ENCODE results near the gene SLC39A1. TPM values are rescaled to one million over a fixed set of nuclear protein-coding genes. Genes with fewer than 3 reads are reported as not detected.

Gene SLC39A1
- total and polyA plus RNA-seq, 9 of the 15 experiments (the other 6 are each of a cell fraction or from before 2014, with no cell fraction given), result 9.9 to 81.1 (median 62.7) TPM

- no peak for TF ChIP-seq TSC22D4 (tag; IDR thresholded peaks at IDR 0.05)
- peak; percentile 37; the same call in 1 of the 2 replicates for TF ChIP-seq NCOA1 (IDR thresholded peaks at IDR 0.05; ENCODE audit: low read depth)
- TF ChIP-seq ZNF766 (CRISPR knock-in tag; conservative IDR thresholded peaks at IDR 0.05), result peak; percentile 93
- TF ChIP-seq FOXA1 (IDR thresholded peaks at IDR 0.05; ENCODE audit: borderline replicate concordance), result no peak
- TF ChIP-seq HNRNPLL (IDR thresholded peaks at IDR 0.05; ENCODE audit: low read depth, low read length, poor library complexity, severe bottlenecking), result peak; percentile 80
- no peak for TF ChIP-seq DLX4 (CRISPR knock-in tag; IDR thresholded peaks at IDR 0.05)
- no peak for TF ChIP-seq PPARD (CRISPR knock-in tag; IDR thresholded peaks at IDR 0.05)
- TF ChIP-seq TRIM28 (IDR thresholded peaks at IDR 0.05), result no peak
- TF ChIP-seq EGR1 (conservative IDR thresholded peaks at IDR 0.05), result no peak
- 0 out of 2 replicates have a peak, but pooled peaks have one; percentile 60 for TF ChIP-seq HOXB6 (CRISPR knock-in tag; IDR thresholded peaks at IDR 0.05; ENCODE audit: borderline replicate concordance)
- TF ChIP-seq SUPT5H (IDR thresholded peaks at IDR 0.05), result peak; percentile 100
- TF ChIP-seq, protein P1, sequence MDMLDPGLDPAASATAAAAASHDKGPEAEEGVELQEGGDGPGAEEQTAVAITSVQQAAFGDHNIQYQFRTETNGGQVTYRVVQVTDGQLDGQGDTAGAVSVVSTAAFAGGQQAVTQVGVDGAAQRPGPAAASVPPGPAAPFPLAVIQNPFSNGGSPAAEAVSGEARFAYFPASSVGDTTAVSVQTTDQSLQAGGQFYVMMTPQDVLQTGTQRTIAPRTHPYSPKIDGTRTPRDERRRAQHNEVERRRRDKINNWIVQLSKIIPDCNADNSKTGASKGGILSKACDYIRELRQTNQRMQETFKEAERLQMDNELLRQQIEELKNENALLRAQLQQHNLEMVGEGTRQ (CRISPR knock-in tag; IDR thresholded peaks at IDR 0.05), result no peak
- TF ChIP-seq TCF7 (IDR thresholded peaks at IDR 0.05; ENCODE audit: borderline replicate concordance), result peak; percentile 100
- TF ChIP-seq ZSCAN29 (IDR thresholded peaks at IDR 0.05), result peak; percentile 97
- TF ChIP-seq CBX2 (IDR thresholded peaks at IDR 0.05; ENCODE audit: insufficient read depth, low read length, poor library complexity, severe bottlenecking), result no peak
- TF ChIP-seq GMEB1 (CRISPR knock-in tag; IDR thresholded peaks at IDR 0.05), result no peak; the same call in 1 of the 2 replicates
- peak; percentile 97 for TF ChIP-seq GTF2F1 (IDR thresholded peaks at IDR 0.05; ENCODE audit: low read depth, low read length)
- no peak for TF ChIP-seq MEF2D (tag; conservative IDR thresholded peaks at IDR 0.05; ENCODE audit: low read depth)
- peak; percentile 93 for TF ChIP-seq CEBPB (tag; IDR thresholded peaks at IDR 0.05)
- TF ChIP-seq, protein P2, sequence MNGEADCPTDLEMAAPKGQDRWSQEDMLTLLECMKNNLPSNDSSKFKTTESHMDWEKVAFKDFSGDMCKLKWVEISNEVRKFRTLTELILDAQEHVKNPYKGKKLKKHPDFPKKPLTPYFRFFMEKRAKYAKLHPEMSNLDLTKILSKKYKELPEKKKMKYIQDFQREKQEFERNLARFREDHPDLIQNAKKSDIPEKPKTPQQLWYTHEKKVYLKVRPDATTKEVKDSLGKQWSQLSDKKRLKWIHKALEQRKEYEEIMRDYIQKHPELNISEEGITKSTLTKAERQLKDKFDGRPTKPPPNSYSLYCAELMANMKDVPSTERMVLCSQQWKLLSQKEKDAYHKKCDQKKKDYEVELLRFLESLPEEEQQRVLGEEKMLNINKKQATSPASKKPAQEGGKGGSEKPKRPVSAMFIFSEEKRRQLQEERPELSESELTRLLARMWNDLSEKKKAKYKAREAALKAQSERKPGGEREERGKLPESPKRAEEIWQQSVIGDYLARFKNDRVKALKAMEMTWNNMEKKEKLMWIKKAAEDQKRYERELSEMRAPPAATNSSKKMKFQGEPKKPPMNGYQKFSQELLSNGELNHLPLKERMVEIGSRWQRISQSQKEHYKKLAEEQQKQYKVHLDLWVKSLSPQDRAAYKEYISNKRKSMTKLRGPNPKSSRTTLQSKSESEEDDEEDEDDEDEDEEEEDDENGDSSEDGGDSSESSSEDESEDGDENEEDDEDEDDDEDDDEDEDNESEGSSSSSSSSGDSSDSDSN (IDR thresholded peaks at IDR 0.05; ENCODE audit: borderline replicate concordance in 1 of 2, low read depth in 2 of 2, low read length in 2 of 2), result no peak
- TF ChIP-seq ZNF561 (CRISPR knock-in tag; conservative IDR thresholded peaks at IDR 0.05), result no peak
- TF ChIP-seq ZBTB17 (CRISPR knock-in tag; IDR thresholded peaks at IDR 0.05), result 0 out of 2 replicates have a peak, but pooled peaks have one; percentile 68
- TF ChIP-seq GTF2E2 (tag; IDR thresholded peaks at IDR 0.05), result peak; percentile 92; the same call in 1 of the 2 replicates
These were observed 27.3 kb upstream of the SLC39A1 start, which contains the start of gene RPS27 (continued) for GRCh38 chr1:153990468-153991150.
